Inflammatory macrophage treated with lipopolysaccharide for 4 hours (primary cell): Measurements from ENCODE around the gene FAM117B.

ENCODE experiments used
- DNase-seq: peaks from one replicate; pipeline ENCODE4 v3.0.0-alpha.2; 2020

FAM117B gene

GRCh38 chr2:202634556-202635427, at the start of gene FAM117B:
Gene FAM117B (plus strand): TSS chr2:202634969. CDS start chr2:202635188, 219 bp downstream.
- DNase-seq: peak; percentile 98

- DNase-seq: peak; percentile 69
Measured at GRCh38 chr2:202588647-202589581, 45.9 kb upstream of the FAM117B start.

GRCh38 chr2:202589582-202589949, 45.2 kb upstream of the FAM117B start:
- no peak for DNase-seq

GRCh38 chr2:202592566-202592965, 42.2 kb upstream of the FAM117B start:
- DNase-seq: no peak

- DNase-seq: no peak
Measured at GRCh38 chr2:202599105-202599504, 35.7 kb upstream of the FAM117B start.

- no peak for DNase-seq
Measured at GRCh38 chr2:202599911-202600310, 34.9 kb upstream of the FAM117B start.

GRCh38 chr2:202604699-202605098, 30.1 kb upstream of the FAM117B start:
- DNase-seq: no peak

GRCh38 chr2:202605174-202605573, 29.6 kb upstream of the FAM117B start:
- DNase-seq: no peak

GRCh38 chr2:202608142-202608852, 26.5 kb upstream of the FAM117B start:
- DNase-seq: peak; percentile 83

GRCh38 chr2:202609381-202610145, 25.2 kb upstream of the FAM117B start:
- peak; percentile 88 for DNase-seq

- peak; percentile 36 for DNase-seq
Measured at GRCh38 chr2:202610380-202610779, 24.4 kb upstream of the FAM117B start.

GRCh38 chr2:202612145-202612544, 22.6 kb upstream of the FAM117B start:
- DNase-seq: no peak

GRCh38 chr2:202613479-202613878, 21.3 kb upstream of the FAM117B start:
- DNase-seq: no peak

GRCh38 chr2:202624133-202624532, 10.6 kb upstream of the FAM117B start:
- DNase-seq: peak; percentile 35

- no peak for DNase-seq
Measured at GRCh38 chr2:202627042-202627441, 7.7 kb upstream of the FAM117B start.

- peak; percentile 63 for DNase-seq
Measured at GRCh38 chr2:202628646-202629198, 6.0 kb upstream of the FAM117B start.

GRCh38 chr2:202632682-202633290, 2.0 kb upstream of the FAM117B start:
- DNase-seq: no peak

GRCh38 chr2:202633470-202633869, 1.3 kb upstream of the FAM117B start:
- no peak for DNase-seq

- peak; percentile 67 for DNase-seq
Measured at GRCh38 chr2:202635428-202636212, 851 bp downstream of the FAM117B start.

- no peak for DNase-seq
Measured at GRCh38 chr2:202636213-202636513, 1.4 kb downstream of the FAM117B start.

- DNase-seq: no peak
Measured at GRCh38 chr2:202638721-202639120, 4.0 kb downstream of the FAM117B start.
